NCI-H2029 (cell line): ENCODE measurements around the gene SAMD4B.

ENCODE experiments used
- DNase-seq: peaks from one replicate; lab custom pipeline; 2025; lab: John Stamatoyannopoulos, UW

SAMD4B gene

GRCh38 chr19:39409208-39410016 lies 67.2 kb downstream of the SAMD4B start:
- DNase-seq, result peak; percentile 97

GRCh38 chr19:39410017-39410830 lies 68.0 kb downstream of the SAMD4B start:
- peak; percentile 59 for DNase-seq

- DNase-seq, result no peak
Measured at GRCh38 chr19:39410831-39411080, 68.5 kb downstream of the SAMD4B start.

GRCh38 chr19:39411081-39411831 lies 69.0 kb downstream of the SAMD4B start:
- DNase-seq, result no peak

- DNase-seq, result peak; percentile 87
Measured at GRCh38 chr19:39411832-39412099, 69.5 kb downstream of the SAMD4B start.

GRCh38 chr19:39412100-39412866 lies 70.1 kb downstream of the SAMD4B start, which contains the start of gene PLEKHG2:
TSS of gene PLEKHG2 (plus strand) at chr19:39412669. CDS start at chr19:39414087, 1,418 bp downstream.
- DNase-seq, result peak; percentile 99

- no peak for DNase-seq
Measured at GRCh38 chr19:39412867-39413271, 70.6 kb downstream of the SAMD4B start.

GRCh38 chr19:39413272-39413910 lies 71.2 kb downstream of the SAMD4B start:
- no peak for DNase-seq

- DNase-seq, result no peak
Measured at GRCh38 chr19:39413911-39414608, 71.8 kb downstream of the SAMD4B start.

- DNase-seq, result no peak
Measured at GRCh38 chr19:39415111-39416046, 73.2 kb downstream of the SAMD4B start.

- no peak for DNase-seq
Measured at GRCh38 chr19:39416152-39417120, 74.2 kb downstream of the SAMD4B start.

- no peak for DNase-seq
Measured at GRCh38 chr19:39417463-39418181, 75.4 kb downstream of the SAMD4B start.

- DNase-seq, result no peak
Measured at GRCh38 chr19:39419003-39419402, 76.8 kb downstream of the SAMD4B start.

GRCh38 chr19:39420769-39421168 lies 78.5 kb downstream of the SAMD4B start:
- no peak for DNase-seq

- DNase-seq, result no peak
Measured at GRCh38 chr19:39422020-39422419, 79.8 kb downstream of the SAMD4B start.

- DNase-seq, result no peak
Measured at GRCh38 chr19:39423258-39424086, 81.3 kb downstream of the SAMD4B start.

GRCh38 chr19:39424934-39425333 lies 82.7 kb downstream of the SAMD4B start:
- DNase-seq, result no peak
